Cardiac septum (tissue), 1 donor: ENCODE data around the gene SAPCD1. TPM values are rescaled to one million over a fixed set of nuclear protein-coding genes. Genes with fewer than 3 reads are reported as not detected.

ENCODE experiments used
- DNase-seq: peaks from one replicate; pipeline ENCODE4 v3.0.0-alpha.2; 2020; ENCODE audit warnings: low spot score
- intact Hi-C: fragments of 100-400 bp; cut with DNase I; formaldehyde crosslinking; loops from one replicate; pipeline ENCODE4 v1.14.0; 2022
- total RNA-seq: library from RNA; stranded (reverse); fragmentation: NEBNext Ultra II Directional; extraction: Animal tissue kit (Norgen Biotek cat#: 25700); gene quantifications from one replicate; pipeline ENCODE4 v1.2.1, GENCODE V29; 2021
- donor health status: DM: no; HTN: no; CAD: no.

Gene SAPCD1
- total RNA-seq, 1 donor from 2014 or later, result 0.86 TPM

GRCh38 chr6:31728767-31729514 is 33.5 kb upstream of the SAPCD1 start, which contains the start of gene DDAH2:
Gene DDAH2, minus strand, starts transcription at chr6:31729299. Its CDS starts 138 bp downstream, at chr6:31729161.
- no peak for DNase-seq
- intact Hi-C loops, result loop anchor here (2.0 to 5.0 kb wide), 3 partner anchors 26 to 106 kb away; partner anchors contain the start of genes ABHD16A and SAPCD1

- intact Hi-C loops, result loop anchor here (2.0 to 5.0 kb wide), 3 partner anchors 27 to 105 kb away; partner anchors contain the start of genes ABHD16A and SAPCD1
Observed at GRCh38 chr6:31729515-31729978, 32.9 kb upstream of the SAPCD1 start.

GRCh38 chr6:31729979-31730630 is 32.4 kb upstream of the SAPCD1 start:
- intact Hi-C loops, result loop anchor here (2.0 to 5.0 kb wide), 3 partner anchors 27 to 105 kb away; partner anchors contain the start of genes ABHD16A and SAPCD1
- peak; percentile 95 for DNase-seq

More at GRCh38 chr6:31729515-31729978, 32.9 kb upstream of the SAPCD1 start:
- DNase-seq, result peak; percentile 96

- intact Hi-C loops, result no loop called here
- no peak for DNase-seq
Observed at GRCh38 chr6:31730631-31731086, 31.8 kb upstream of the SAPCD1 start.

- DNase-seq, result no peak
- intact Hi-C loops, result no loop called here
Observed at GRCh38 chr6:31732029-31732428, 30.4 kb upstream of the SAPCD1 start.

- DNase-seq, result no peak
- intact Hi-C loops, result no loop called here
Observed at GRCh38 chr6:31733734-31734133, 28.7 kb upstream of the SAPCD1 start.

- intact Hi-C loops, result no loop called here
- no peak for DNase-seq
Observed at GRCh38 chr6:31734247-31734820, 28.1 kb upstream of the SAPCD1 start.

- intact Hi-C loops, result loop anchor here (5.0 kb wide), 1 partner anchor 62 kb away; the partner anchor contains the start of gene VARS1
- peak; percentile 86 for DNase-seq
Observed at GRCh38 chr6:31734821-31735406, 27.5 kb upstream of the SAPCD1 start.

GRCh38 chr6:31736021-31736767 is 26.3 kb upstream of the SAPCD1 start, which contains the start of gene CLIC1:
Gene CLIC1, minus strand, starts transcription at chr6:31736530. Its CDS starts 230 bp downstream, at chr6:31736300.
- intact Hi-C loops, result loop anchor here (5.0 kb wide), 1 partner anchor 61 kb away; the partner anchor contains the start of gene VARS1
- peak; percentile 95 for DNase-seq

- intact Hi-C loops, result loop anchor here (5.0 kb wide), 1 partner anchor 60 kb away; the partner anchor contains the start of gene VARS1
- DNase-seq, result no peak
Observed at GRCh38 chr6:31736768-31737314, 25.6 kb upstream of the SAPCD1 start.

- intact Hi-C loops, result loop anchor here (5.0 kb wide), 1 partner anchor 60 kb away; the partner anchor contains the start of gene VARS1
Observed at GRCh38 chr6:31737315-31737990, 25.0 kb upstream of the SAPCD1 start.

GRCh38 chr6:31737991-31738979 is 24.2 kb upstream of the SAPCD1 start:
- intact Hi-C loops, result loop anchor here (5.0 kb wide), 1 partner anchor 59 kb away; the partner anchor contains the start of gene VARS1
- peak; percentile 88 for DNase-seq

More at GRCh38 chr6:31737315-31737990, 25.0 kb upstream of the SAPCD1 start:
- DNase-seq, result no peak

GRCh38 chr6:31739639-31740396 is 22.6 kb upstream of the SAPCD1 start, which contains the start of gene MSH5:
Gene MSH5, plus strand, starts transcription at chr6:31740005. Its CDS starts 462 bp downstream, at chr6:31740467.
- intact Hi-C loops, result loop anchor here (5.0 kb wide), 1 partner anchor 57 kb away; the partner anchor contains the start of gene VARS1
- peak; percentile 99 for DNase-seq

GRCh38 chr6:31740397-31741223 is 21.8 kb upstream of the SAPCD1 start:
- no peak for DNase-seq
- intact Hi-C loops, result no loop called here

GRCh38 chr6:31741815-31742214 is 20.6 kb upstream of the SAPCD1 start:
- intact Hi-C loops, result no loop called here
- no peak for DNase-seq
